Measurements from ENCODE around the gene MTSS2.

The MTSS2 gene

GRCh38 chr16:70685938-70686375, at the start of gene MTSS2:
MTSS2 (minus strand) TSS chr16:70686053; CDS start chr16:70685791, 262 bp downstream.
- DNase-seq (ENCODE audit: low read depth) = peak; percentile 77

GRCh38 chr16:70735141-70735979, 49.5 kb upstream of the MTSS2 start:
- DNase-seq (ENCODE audit: low read depth) = peak; percentile 44

GRCh38 chr16:70734522-70735095, 48.8 kb upstream of the MTSS2 start:
- DNase-seq (ENCODE audit: low read depth) = no peak

GRCh38 chr16:70730944-70731343, 45.1 kb upstream of the MTSS2 start:
- no peak for DNase-seq (ENCODE audit: low read depth)

- no peak for DNase-seq (ENCODE audit: low read depth)
Observed at GRCh38 chr16:70730031-70730430, 44.2 kb upstream of the MTSS2 start.

- DNase-seq (ENCODE audit: low read depth) = no peak
Observed at GRCh38 chr16:70729292-70729691, 43.4 kb upstream of the MTSS2 start.

- no peak for DNase-seq (ENCODE audit: low read depth)
Observed at GRCh38 chr16:70728150-70728549, 42.3 kb upstream of the MTSS2 start.

- DNase-seq (ENCODE audit: low read depth) = no peak
Observed at GRCh38 chr16:70726892-70727361, 41.1 kb upstream of the MTSS2 start.

- DNase-seq (ENCODE audit: low read depth) = no peak
Observed at GRCh38 chr16:70725912-70726828, 40.3 kb upstream of the MTSS2 start.

GRCh38 chr16:70725024-70725911, 39.4 kb upstream of the MTSS2 start:
- DNase-seq (ENCODE audit: low read depth) = no peak

- DNase-seq (ENCODE audit: low read depth) = no peak
Observed at GRCh38 chr16:70724146-70725023, 38.5 kb upstream of the MTSS2 start.

GRCh38 chr16:70723740-70724145, 37.9 kb upstream of the MTSS2 start:
- DNase-seq (ENCODE audit: low read depth) = no peak

GRCh38 chr16:70721202-70721963, 35.5 kb upstream of the MTSS2 start:
- no peak for DNase-seq (ENCODE audit: low read depth)

- peak; percentile 66 for DNase-seq (ENCODE audit: low read depth)
Observed at GRCh38 chr16:70720425-70721201, 34.8 kb upstream of the MTSS2 start.

GRCh38 chr16:70717065-70717464, 31.2 kb upstream of the MTSS2 start:
- DNase-seq (ENCODE audit: low read depth) = no peak

- peak; percentile 36 for DNase-seq (ENCODE audit: low read depth)
Observed at GRCh38 chr16:70715860-70716357, 30.1 kb upstream of the MTSS2 start.

- DNase-seq (ENCODE audit: low read depth) = peak; percentile 99
Observed at GRCh38 chr16:70715055-70715858, 29.4 kb upstream of the MTSS2 start.
